PC-3 (cell line): Measurements from ENCODE around the gene WT1. TPM values are rescaled to one million over a fixed set of nuclear protein-coding genes. Genes with fewer than 3 reads are reported as not detected.

ENCODE experiments used
- ATAC-seq: fragments of 200-7000 bp; cut with Tn5 transposase; 2 replicates; pipeline ENCODE4 v1.9.1; 2020; ENCODE audit warnings: mild to moderate bottlenecking, moderate library complexity
- BruUV-seq: library from RNA; stranded (reverse); fragments of 400-500 nt; replicated peaks from 2 replicates; lab custom pipeline; 2021; lab: Mats Ljungman, UMichigan
- CTCF ChIA-PET: fragments of 300-600 bp; sonication (Branson Sonifier 250); formaldehyde crosslinking; loops from one replicate; lab custom pipeline; 2022; ENCODE audit warnings: antibody characterized with exemption; lab: Charles Lee
- POLR2A ChIA-PET: fragments of 300-600 bp; sonication (Branson Sonifier 250); formaldehyde crosslinking; loops from one replicate; lab custom pipeline; 2022; ENCODE audit warnings: antibody characterized with exemption; ENCODE audit not compliant: unreplicated experiment; lab: Charles Lee
- DNase-seq: peaks from one replicate; pipeline ENCODE4 v3.0.0-alpha.2; 2015
- H2AFZ ChIP-seq: fragments of 300-600 bp; sonication (generic); 2 replicates; pipeline ENCODE4 v1.6.0; 2016; ENCODE audit warnings: antibody characterized with exemption, low read length
- H3F3A ChIP-seq: fragments of 300-600 bp; sonication (generic); one replicate; pipeline ENCODE4 v1.6.0; 2017; ENCODE audit warnings: antibody characterized with exemption, low read length, control low read depth, mild to moderate bottlenecking; ENCODE audit not compliant: unreplicated experiment
- H3K27ac ChIP-seq: fragments of 300-600 bp; sonication (generic); 2 replicates; pipeline ENCODE4 v1.5.1; 2016; ENCODE audit warnings: mild to moderate bottlenecking, low read length
- H3K27me3 ChIP-seq: fragments of 300-600 bp; sonication (generic); 2 replicates; pipeline ENCODE4 v1.6.1; 2016; ENCODE audit warnings: low read length, mixed read lengths
- H3K36me3 ChIP-seq: fragments of 300-600 bp; sonication (generic); 2 replicates; pipeline ENCODE4 v1.6.1; 2016; ENCODE audit warnings: low read depth, mixed run types, low read length, mixed read lengths
- H3K4me1 ChIP-seq: fragments of 300-600 bp; sonication (generic); 2 replicates; pipeline ENCODE4 v1.5.1; 2016; ENCODE audit warnings: low read length; ENCODE audit not compliant: insufficient read depth
- H3K4me2 ChIP-seq: fragments of 300-600 bp; sonication (generic); 2 replicates; pipeline ENCODE4 v1.6.0; 2016; ENCODE audit warnings: low read length
- H3K4me3 ChIP-seq: fragments of 300-600 bp; sonication (generic); 2 replicates; pipeline ENCODE4 v1.5.1; 2016; ENCODE audit warnings: mild to moderate bottlenecking, low read length, mixed read lengths
- H3K79me2 ChIP-seq: fragments of 300-600 bp; sonication (generic); 2 replicates; pipeline ENCODE4 v1.6.1; 2017; ENCODE audit warnings: low read length, mixed read lengths
- H3K9ac ChIP-seq: fragments of 300-600 bp; sonication (generic); 2 replicates; pipeline ENCODE4 v1.6.0; 2016; ENCODE audit warnings: mild to moderate bottlenecking, low read length
- H3K9me2 ChIP-seq: fragments of 300-600 bp; sonication (generic); replicated peaks from 2 replicates; pipeline ENCODE4 v1.6.1; 2016; ENCODE audit warnings: mixed run types, low read length, mixed read lengths
- H3K9me3 ChIP-seq: fragments of 300-600 bp; sonication (generic); 2 replicates; pipeline ENCODE4 v1.6.1; 2016; ENCODE audit warnings: low read length, mixed read lengths
- H4K20me1 ChIP-seq: fragments of 300-600 bp; sonication (generic); 2 replicates; pipeline ENCODE4 v1.6.1; 2016; ENCODE audit warnings: low read length, mixed read lengths
- CTCF ChIP-seq: fragments of 300-600 bp; sonication (generic); conservative IDR thresholded peaks from 2 replicates; pipeline ENCODE4 v1.5.1; 2017; ENCODE audit warnings: antibody characterized with exemption, low read depth, mild to moderate bottlenecking, low read length
- EZH2 ChIP-seq: fragments of 300-600 bp; sonication (generic); IDR thresholded peaks from one replicate; pipeline ENCODE4 v1.6.1; 2017; ENCODE audit warnings: antibody characterized with exemption, mild to moderate bottlenecking, low read length; ENCODE audit not compliant: unreplicated experiment
- EZH2phosphoT487 ChIP-seq: fragments of 300-600 bp; sonication (generic); IDR thresholded peaks from 2 replicates; pipeline ENCODE4 v1.6.1; 2018; ENCODE audit warnings: mild to moderate bottlenecking, antibody characterized with exemption, low read length, borderline replicate concordance
- intact Hi-C: fragments of 100-400 bp; cut with micrococcal nuclease; formaldehyde crosslinking; loops from 2 replicates; pipeline ENCODE4 v1.9.0; 2023
- total RNA-seq: library from RNA; depleted of rRNA; stranded (reverse); fragments of >200 nt; gene quantifications from 2 replicates; pipeline ENCODE4 v1.2.3, GENCODE V29; 2014

WT1 gene
- total RNA-seq, 1 experiment from 2014 or later = 9.1 TPM

DNA sequence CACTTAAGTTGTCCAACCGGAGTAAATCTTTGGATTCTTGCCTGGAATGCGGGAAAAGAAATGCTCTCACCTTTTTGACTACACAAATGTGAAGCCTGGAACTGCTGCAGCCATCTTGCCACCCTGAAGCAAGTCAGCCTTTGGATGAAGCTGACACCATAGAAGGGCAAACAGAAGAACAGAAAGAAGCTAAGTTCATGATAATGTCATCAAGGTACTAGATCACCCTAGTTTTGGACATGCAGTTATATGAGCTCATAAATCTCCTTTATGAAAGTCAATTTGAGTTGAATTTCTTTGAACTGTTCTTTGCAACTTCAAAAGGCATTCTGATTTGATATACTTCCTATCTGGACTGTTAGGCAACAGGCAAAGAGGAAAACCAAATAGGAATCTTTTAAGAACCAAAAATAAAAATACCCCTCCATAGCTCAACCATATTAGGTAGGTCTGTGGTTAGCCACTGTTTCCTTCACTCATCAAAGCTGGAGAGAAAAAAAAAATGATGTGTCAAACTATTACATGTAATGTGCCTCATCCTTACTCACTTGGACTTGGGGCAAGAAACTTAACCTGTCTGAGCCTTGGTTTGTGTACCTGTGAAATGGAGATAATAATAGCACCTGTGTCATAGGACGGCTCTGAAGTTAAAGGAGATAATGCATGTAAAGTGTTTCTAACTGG is 91.9 kb downstream of the WT1 start:
- no peak overlapping the region for H3K9ac ChIP-seq
- intact Hi-C loops = no loop called here
- H3K27me3 ChIP-seq = 0 out of 2 replicates have a peak, but pooled peaks cover 5% of the 10 kb centered on the region
- no peaks in the 10 kb centered on the region for H3K9me2 ChIP-seq
- H3K4me3 ChIP-seq = no peak overlapping the region
- ChIA-PET POLR2A (no interaction called here), CTCF (no interaction called here)
- H3K4me2 ChIP-seq = no peak overlapping the region
- no TSS peak for BruUV-seq
- H3K9me3 ChIP-seq = no peaks in the 10 kb centered on the region
- H2AFZ ChIP-seq = no peak overlapping the region
- H3K27ac ChIP-seq = no peak overlapping the region
- H3K4me1 ChIP-seq = no peaks in the 10 kb centered on the region
- no peaks in the 10 kb centered on the region for H3K79me2 ChIP-seq
- no peaks in the 10 kb centered on the region for H3F3A ChIP-seq
- no peak for ATAC-seq
- no peaks in the 10 kb centered on the region for H3K36me3 ChIP-seq
- no peak for DNase-seq
- no peaks in the 10 kb centered on the region for H4K20me1 ChIP-seq
- TF ChIP-seq CTCF (no peak), EZH2 (no peak), EZH2phosphoT487 (no peak)

- no peaks in the 10 kb centered on the region for H4K20me1 ChIP-seq
Observed at GRCh38 chr11:32341620-32342613, 93.4 kb downstream of the WT1 start.

More at GRCh38 chr11:32341620-32342613, 93.4 kb downstream of the WT1 start:
- Histone ChIP-seq H2AFZ (no peak overlapping the region), H3K27ac (no peak overlapping the region), H3F3A (no peaks in the 10 kb centered on the region), H3K4me2 (no peak overlapping the region), H3K36me3 (no peaks in the 10 kb centered on the region), H3K4me3 (no peak overlapping the region), H3K9ac (no peak overlapping the region), H3K9me2 (no peaks in the 10 kb centered on the region), H3K27me3 (0 out of 2 replicates have a peak, but pooled peaks cover 5% of the 10 kb centered on the region), H3K79me2 (no peaks in the 10 kb centered on the region), H3K4me1 (no peaks in the 10 kb centered on the region), H3K9me3 (no peaks in the 10 kb centered on the region)
- POLR2A ChIA-PET = no interaction called here
- intact Hi-C loops = no loop called here
- no peak for ATAC-seq
- DNase-seq = no peak
- BruUV-seq = no TSS peak
- CTCF ChIA-PET = no interaction called here
- TF ChIP-seq CTCF (no peak), EZH2 (no peak), EZH2phosphoT487 (no peak)
